K562 (cell line): ENCODE results near the gene RHOT1. TPM values are rescaled to one million over a fixed set of nuclear protein-coding genes. Genes with fewer than 3 reads are reported as not detected.

Experiments used
- ATAC-seq: fragments of 200-7000 bp; cut with Tn5 transposase; 3 replicates; pipeline ENCODE4 v1.9.1; 2020; ENCODE audit warnings: moderate library complexity
- BruUV-seq: library from RNA; stranded (reverse); fragments of 400-500 nt; replicated peaks from 2 replicates; lab custom pipeline; 2021; lab: Mats Ljungman, UMichigan
- CTCF ChIA-PET: fragments of 300-600 bp; formaldehyde crosslinking; extraction: SDS; loops from one replicate; lab custom pipeline; 2021; ENCODE audit warnings: low intra/inter-chr PET ratio; lab: Yijun Ruan, JAX
- POLR2A ChIA-PET: fragments of 300-600, 350-650 bp; sonication (Branson Sonifier 250); formaldehyde crosslinking; extraction: SDS; loops from one replicate; lab custom pipeline; 2021; ENCODE audit warnings: antibody characterized with exemption, inconsistent platforms; lab: Yijun Ruan, JAX
- DNase-seq, 4 experiments: peaks; one replicate each; pipeline versions ENCODE4 v3.0.0 to v3.0.0-alpha.2; 2011 to 2018; ENCODE audit warnings: low spot score in 3 of 4, mixed read lengths in 3 of 4; ENCODE audit errors: extremely low read depth in 1 of 4
- FAIRE-seq: peaks from 2 replicates; lab custom pipeline; 2011; peaks lifted over from hg19 to GRCh38; lab: Jason Lieb, UNC
- H2AFZ ChIP-seq: 2 replicates; pipeline ENCODE4 v1.6.0; 2011; ENCODE audit warnings: low read depth, low read length, control low read depth, inconsistent platforms
- H3K27ac ChIP-seq: fragments of 200-600 bp; 3 replicates; pipeline ENCODE4 v1.8.0; 2011; ENCODE audit warnings: low read depth, mild to moderate bottlenecking, control low read depth, inconsistent platforms, low read length, moderate library complexity, mixed read lengths; ENCODE audit errors: extremely low read depth
- H3K27me3 ChIP-seq, 2 experiments: fragments of 300-600 bp in 1 of 2; 2 replicates in 1 of 2; 3 replicates in 1 of 2; pipeline versions ENCODE4 v1.6.0 to v1.8.0; 2011; ENCODE audit warnings: inconsistent platforms in 2 of 2, low read length in 2 of 2, mild to moderate bottlenecking in 1 of 2, mixed read lengths in 1 of 2, moderate library complexity in 1 of 2; ENCODE audit not compliant: control insufficient read depth in 2 of 2, insufficient read depth in 2 of 2
- H3K36me3 ChIP-seq: fragments of 300-600 bp; 3 replicates; pipeline ENCODE4 v1.8.0; 2011; ENCODE audit warnings: mild to moderate bottlenecking, low read length, inconsistent platforms; ENCODE audit not compliant: control insufficient read depth, insufficient read depth
- H3K4me1 ChIP-seq, 2 experiments: fragments of 200-600 bp in 1 of 2; replicated peaks in 1 of 2; 2 replicates in 1 of 2; 3 replicates in 1 of 2; pipeline versions ENCODE4 v1.5.1 to v1.8.0; 2011; ENCODE audit warnings: inconsistent platforms in 2 of 2, low read length in 2 of 2, mild to moderate bottlenecking in 1 of 2, mixed read lengths in 1 of 2, moderate library complexity in 1 of 2; ENCODE audit not compliant: control insufficient read depth in 2 of 2, insufficient read depth in 2 of 2
- H3K4me2 ChIP-seq: 2 replicates; pipeline ENCODE4 v1.6.1; 2011; ENCODE audit warnings: low read length, control low read depth, inconsistent platforms, mixed read lengths; ENCODE audit not compliant: insufficient read depth
- H3K4me3 ChIP-seq: fragments of 200-600 bp; sonication (generic), shearing (Covaris generic); 2 replicates; pipeline ENCODE4 v1.5.1; 2016; ENCODE audit warnings: control low read depth, inconsistent platforms
- H3K79me2 ChIP-seq: fragments of 200-600 bp; 3 replicates; pipeline ENCODE4 v1.8.0; 2011; ENCODE audit warnings: low read length, inconsistent platforms; ENCODE audit not compliant: control insufficient read depth, insufficient read depth
- H3K9ac ChIP-seq, 2 experiments: 2 replicates each; pipeline versions ENCODE4 v1.6.0 to v1.6.1; 2011; ENCODE audit warnings: low read depth in 2 of 2, low read length in 2 of 2, control low read depth in 1 of 2, inconsistent platforms in 1 of 2, mild to moderate bottlenecking in 1 of 2, mixed read lengths in 1 of 2; ENCODE audit not compliant: insufficient read depth in 1 of 2
- H3K9me1 ChIP-seq: one replicate; pipeline ENCODE4 v1.6.0; 2011; ENCODE audit warnings: inconsistent platforms, mild to moderate bottlenecking, low read length, moderate library complexity; ENCODE audit not compliant: control insufficient read depth, insufficient read depth
- H3K9me3 ChIP-seq: replicated peaks from 2 replicates; pipeline ENCODE4 v1.5.1; 2011; ENCODE audit warnings: low read depth, low read length, inconsistent platforms; ENCODE audit not compliant: control insufficient read depth, insufficient read depth
- H4K20me1 ChIP-seq: replicated peaks from 2 replicates; pipeline ENCODE4 v1.6.1; 2011; ENCODE audit warnings: low read length, inconsistent platforms, mixed read lengths; ENCODE audit not compliant: control insufficient read depth, insufficient read depth
- ADNP ChIP-seq: fragments of 200-800 bp; sonication (Bioruptor generic); IDR thresholded peaks from 2 replicates; pipeline ENCODE4 v1.6.1; 2016; ENCODE audit warnings: missing genetic modification characterization, missing compliant biosample characterization
- MEF2D ChIP-seq: conservative IDR thresholded peaks from 2 replicates; pipeline ENCODE4 v1.6.1; 2016; ENCODE audit warnings: low read depth, missing genetic modification characterization, missing compliant biosample characterization
- NFIC ChIP-seq: fragments of 450-650 bp; IDR thresholded peaks from 2 replicates; pipeline ENCODE4 v1.6.1; 2017; ENCODE audit warnings: mild to moderate bottlenecking, inconsistent platforms
- PHB ChIP-seq: fragments of 250-450 bp; sonication (Bioruptor Pico); IDR thresholded peaks from 2 replicates; pipeline ENCODE4 v1.5.0; 2021
- ZEB2 ChIP-seq: fragments of 450-650 bp; IDR thresholded peaks from 2 replicates; pipeline ENCODE4 v1.6.1; 2016
- ZNF668 ChIP-seq: fragments of 250-450 bp; sonication (Bioruptor Pico); IDR thresholded peaks from 2 replicates; pipeline ENCODE4 v1.8.0; 2022; ENCODE audit warnings: mild to moderate bottlenecking, inconsistent platforms
- ZNF785 ChIP-seq: fragments of 250-450 bp; sonication (Bioruptor Pico); IDR thresholded peaks from 2 replicates; pipeline ENCODE4 v1.4.0; 2020; ENCODE audit warnings: mild to moderate bottlenecking
- WGBS: fragments of 100-300 bp; shearing (Covaris generic); methylation state at CpG from one replicate; pipeline ENCODE4 v1.1.6; 2016; ENCODE audit warnings: low coverage, mixed read lengths; ENCODE audit not compliant: insufficient coverage; ENCODE audit errors: missing lambda C conversion rate; 5-methylcytosine and 5-hydroxymethylcytosine counted together
- in situ Hi-C: fragments of 300-500 bp; cut with MboI; formaldehyde crosslinking; loops from 4 replicates; pipeline ENCODE4 v1.15.0; 2018; ENCODE audit warnings: inconsistent platforms, mixed read lengths
- intact Hi-C: fragments of 100-400 bp; cut with micrococcal nuclease; formaldehyde crosslinking; loops from 2 replicates; pipeline ENCODE4 v1.14.2; 2022
- polyA plus RNA-seq, 8 experiments: library from polyadenylated mRNA; depleted of rRNA in 4 of 8; stranded (reverse) in 5 of 8; unstranded in 3 of 8; fragments of >200 nt; fragmentation: Nextera tagmentation in 2 of 8; fragmentation: Illumina TruSeq in 1 of 8; extraction: Ambion mirVana in 2 of 8; extraction: Trizol in 1 of 8; gene quantifications; 2 replicates each; pipeline versions ENCODE4 v1.2.1 to v1.2.3, GENCODE V29; 2011 to 2014; ENCODE audit warnings: inconsistent platforms in 1 of 8, missing spikeins in 1 of 8
- total RNA-seq, 7 experiments: library from RNA; depleted of rRNA in 6 of 7; stranded (reverse); fragments of >200 nt in 6 of 7; fragmentation: Illumina TruSeq in 2 of 7; extraction: Trizol in 2 of 7; gene quantifications; 2 replicates each; pipeline versions ENCODE4 v1.2.1 to v1.2.3, GENCODE V29; 2011 to 2021; ENCODE audit warnings: low replicate concordance in 1 of 7
- TF ChIP-seq, protein P1 (sequence below): fragments of 250-450 bp; sonication (Bioruptor Pico); IDR thresholded peaks from 2 replicates; pipeline ENCODE4 v1.4.0; 2020; ENCODE audit warnings: mild to moderate bottlenecking, moderate library complexity
- TF ChIP-seq, protein P2 (sequence below): fragments of 250-450 bp; sonication (Bioruptor Pico); IDR thresholded peaks from 2 replicates; pipeline ENCODE4 v1.5.0; 2020; ENCODE audit warnings: mild to moderate bottlenecking, borderline replicate concordance
- TF ChIP-seq, protein P3 (sequence below): fragments of 450-650 bp; IDR thresholded peaks from 2 replicates; pipeline ENCODE4 v1.6.1; 2018; ENCODE audit warnings: mild to moderate bottlenecking, low read depth; ENCODE audit not compliant: partially characterized antibody

The RHOT1 gene
- total and polyA plus RNA-seq, 9 of the 15 experiments (the other 6 are each of a cell fraction or from before 2014, with no cell fraction given) = 23.0 to 101 (median 32.2) TPM

DNA sequence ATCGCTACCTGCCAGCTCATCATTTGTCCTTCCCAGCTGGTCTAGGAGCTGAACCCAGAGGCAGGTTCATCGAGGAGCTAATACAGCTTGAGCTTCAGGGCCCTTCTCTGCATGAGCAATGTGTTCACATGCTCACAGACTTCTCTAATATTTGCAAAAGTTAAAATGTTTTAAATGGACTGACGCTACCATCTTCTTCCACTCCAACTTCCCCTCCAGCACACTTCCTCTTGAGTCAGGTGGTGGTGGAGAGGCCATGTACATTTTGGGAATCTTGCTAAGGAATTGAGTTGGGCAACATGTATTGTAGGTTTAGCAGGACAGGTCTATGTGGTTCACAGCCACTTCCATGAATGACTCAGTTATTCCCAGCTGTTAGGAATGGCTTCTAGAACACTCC is 21.6 kb upstream of the RHOT1 start:
- CTCF ChIA-PET = no interaction called here
- no peaks in the 10 kb centered on the region for H3K36me3 ChIP-seq
- peaks cover 5% of the 10 kb centered on the region in 2 experiments; a peak in 3 of 5 replicates for H3K4me1 ChIP-seq
- no peak overlapping the region for H3K27ac ChIP-seq
- no TSS peak for BruUV-seq
- no peak overlapping the region for H3K4me3 ChIP-seq
- POLR2A ChIA-PET = interaction anchor here (1.2 kb wide), 1 partner anchor 21 kb away, joined by 4 read pairs; no protein-coding TSS in a partner anchor
- no peak for ATAC-seq
- FAIRE-seq = no peak
- WGBS = 12% methylated on average over 3 of the region's 3 CpGs
- H3K9ac ChIP-seq = no peak overlapping the region
- TF ChIP-seq ZNF785 (CRISPR knock-in tag) (no peak), ADNP (tag) (no peak), ZEB2 (no peak), PHB (CRISPR knock-in tag) (no peak), ZNF668 (CRISPR knock-in tag) (no peak), NFIC (no peak), MEF2D (tag) (no peak)
- TF ChIP-seq, protein P1, sequence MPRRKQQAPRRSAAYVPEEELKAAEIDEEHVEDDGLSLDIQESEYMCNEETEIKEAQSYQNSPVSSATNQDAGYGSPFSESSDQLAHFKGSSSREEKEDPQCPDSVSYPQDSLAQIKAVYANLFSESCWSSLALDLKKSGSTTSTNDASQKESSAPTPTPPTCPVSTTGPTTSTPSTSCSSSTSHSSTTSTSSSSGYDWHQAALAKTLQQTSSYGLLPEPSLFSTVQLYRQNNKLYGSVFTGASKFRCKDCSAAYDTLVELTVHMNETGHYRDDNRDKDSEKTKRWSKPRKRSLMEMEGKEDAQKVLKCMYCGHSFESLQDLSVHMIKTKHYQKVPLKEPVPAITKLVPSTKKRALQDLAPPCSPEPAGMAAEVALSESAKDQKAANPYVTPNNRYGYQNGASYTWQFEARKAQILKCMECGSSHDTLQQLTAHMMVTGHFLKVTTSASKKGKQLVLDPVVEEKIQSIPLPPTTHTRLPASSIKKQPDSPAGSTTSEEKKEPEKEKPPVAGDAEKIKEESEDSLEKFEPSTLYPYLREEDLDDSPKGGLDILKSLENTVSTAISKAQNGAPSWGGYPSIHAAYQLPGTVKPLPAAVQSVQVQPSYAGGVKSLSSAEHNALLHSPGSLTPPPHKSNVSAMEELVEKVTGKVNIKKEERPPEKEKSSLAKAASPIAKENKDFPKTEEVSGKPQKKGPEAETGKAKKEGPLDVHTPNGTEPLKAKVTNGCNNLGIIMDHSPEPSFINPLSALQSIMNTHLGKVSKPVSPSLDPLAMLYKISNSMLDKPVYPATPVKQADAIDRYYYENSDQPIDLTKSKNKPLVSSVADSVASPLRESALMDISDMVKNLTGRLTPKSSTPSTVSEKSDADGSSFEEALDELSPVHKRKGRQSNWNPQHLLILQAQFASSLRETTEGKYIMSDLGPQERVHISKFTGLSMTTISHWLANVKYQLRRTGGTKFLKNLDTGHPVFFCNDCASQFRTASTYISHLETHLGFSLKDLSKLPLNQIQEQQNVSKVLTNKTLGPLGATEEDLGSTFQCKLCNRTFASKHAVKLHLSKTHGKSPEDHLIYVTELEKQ (CRISPR knock-in tag) = no peak
- TF ChIP-seq, protein P2, sequence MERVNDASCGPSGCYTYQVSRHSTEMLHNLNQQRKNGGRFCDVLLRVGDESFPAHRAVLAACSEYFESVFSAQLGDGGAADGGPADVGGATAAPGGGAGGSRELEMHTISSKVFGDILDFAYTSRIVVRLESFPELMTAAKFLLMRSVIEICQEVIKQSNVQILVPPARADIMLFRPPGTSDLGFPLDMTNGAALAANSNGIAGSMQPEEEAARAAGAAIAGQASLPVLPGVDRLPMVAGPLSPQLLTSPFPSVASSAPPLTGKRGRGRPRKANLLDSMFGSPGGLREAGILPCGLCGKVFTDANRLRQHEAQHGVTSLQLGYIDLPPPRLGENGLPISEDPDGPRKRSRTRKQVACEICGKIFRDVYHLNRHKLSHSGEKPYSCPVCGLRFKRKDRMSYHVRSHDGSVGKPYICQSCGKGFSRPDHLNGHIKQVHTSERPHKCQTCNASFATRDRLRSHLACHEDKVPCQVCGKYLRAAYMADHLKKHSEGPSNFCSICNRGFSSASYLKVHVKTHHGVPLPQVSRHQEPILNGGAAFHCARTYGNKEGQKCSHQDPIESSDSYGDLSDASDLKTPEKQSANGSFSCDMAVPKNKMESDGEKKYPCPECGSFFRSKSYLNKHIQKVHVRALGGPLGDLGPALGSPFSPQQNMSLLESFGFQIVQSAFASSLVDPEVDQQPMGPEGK (CRISPR knock-in tag) = no peak
- TF ChIP-seq, protein P3, sequence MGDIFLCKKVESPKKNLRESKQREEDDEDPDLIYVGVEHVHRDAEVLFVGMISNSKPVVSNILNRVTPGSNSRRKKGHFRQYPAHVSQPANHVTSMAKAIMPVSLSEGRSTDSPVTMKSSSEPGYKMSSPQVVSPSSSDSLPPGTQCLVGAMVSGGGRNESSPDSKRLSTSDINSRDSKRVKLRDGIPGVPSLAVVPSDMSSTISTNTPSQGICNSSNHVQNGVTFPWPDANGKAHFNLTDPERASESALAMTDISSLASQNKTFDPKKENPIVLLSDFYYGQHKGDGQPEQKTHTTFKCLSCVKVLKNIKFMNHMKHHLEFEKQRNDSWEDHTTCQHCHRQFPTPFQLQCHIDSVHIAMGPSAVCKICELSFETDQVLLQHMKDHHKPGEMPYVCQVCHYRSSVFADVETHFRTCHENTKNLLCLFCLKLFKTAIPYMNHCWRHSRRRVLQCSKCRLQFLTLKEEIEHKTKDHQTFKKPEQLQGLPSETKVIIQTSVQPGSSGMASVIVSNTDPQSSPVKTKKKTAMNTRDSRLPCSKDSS = no peak
- TF ChIP-seq, all 486 proteins: peak for 0
- Histone ChIP-seq H2AFZ (peak overlapping the region; percentile 17; the same call in 1 of the 2 replicates), H3K9me3 (no peaks in the 10 kb centered on the region), H3K27me3 (peaks cover 11 to 44% of the 10 kb centered on the region in 2 experiments; a peak in 4 of 5 replicates), H4K20me1 (no peaks in the 10 kb centered on the region), H3K79me2 (no peaks in the 10 kb centered on the region), H3K9me1 (no peaks in the 10 kb centered on the region), H3K4me2 (no peak overlapping the region)
- in situ Hi-C loops = no loop called here
- intact Hi-C loops = no loop called here
- no peak for DNase-seq
